ENCODE measurements around the gene SRSF6.
"Not testable (repeated sequence)": the region's sequence is repeated elsewhere in the genome, so short reads cannot be mapped to it uniquely, and the experiment has no call there.

SRSF6 gene

GRCh38 chr20:43457640-43458421, at the start of gene SRSF6:
TSS of gene SRSF6 (plus strand) at chr20:43457896. CDS start at chr20:43458034, 138 bp downstream.
- peak; percentile 91 for DNase-seq (ENCODE audit: low read depth)

- DNase-seq (ENCODE audit: low read depth) = peak; percentile 24
These were observed 48.7 kb upstream of the SRSF6 start for GRCh38 chr20:43408848-43409576.

GRCh38 chr20:43409577-43409913, 48.2 kb upstream of the SRSF6 start:
- no peak for DNase-seq (ENCODE audit: low read depth)

DNA sequence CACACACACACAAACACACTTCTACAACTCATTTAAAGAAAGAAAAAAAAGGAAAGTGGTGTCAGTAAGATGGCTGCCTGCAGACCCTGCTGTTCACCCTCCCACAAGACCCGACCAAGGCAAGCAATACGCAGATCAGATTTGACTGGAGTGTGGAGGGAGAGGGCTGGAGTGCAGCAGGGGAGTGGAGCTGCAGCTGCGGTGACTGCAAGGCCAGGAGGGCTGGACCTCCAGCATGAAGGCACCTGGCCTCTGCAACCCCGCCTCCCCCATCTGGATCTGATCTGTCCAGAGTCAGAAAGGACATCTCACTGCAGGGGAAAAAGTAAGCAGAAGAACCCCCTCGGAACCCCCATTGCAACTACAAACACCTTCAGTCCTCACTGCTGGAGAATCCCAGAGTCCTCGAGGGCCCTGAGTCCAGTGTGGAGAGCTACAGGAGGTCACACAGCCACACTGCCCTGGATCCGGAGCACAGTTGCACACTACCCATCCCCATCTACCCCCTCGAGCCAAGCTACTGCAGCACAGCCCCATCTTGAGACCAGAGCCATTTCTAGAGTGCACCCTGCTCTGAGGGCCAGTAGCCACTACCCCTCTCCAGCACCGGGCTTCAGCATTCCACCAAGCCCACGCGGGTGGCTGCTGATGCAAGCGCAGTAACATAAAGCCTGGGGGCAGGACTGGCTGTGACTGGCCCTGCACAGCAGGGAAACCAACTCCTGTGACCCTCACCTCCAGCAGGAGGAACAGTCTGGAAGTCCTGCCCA, 41.9 kb upstream of the SRSF6 start:
- no peak for DNase-seq (ENCODE audit: low read depth)

DNA sequence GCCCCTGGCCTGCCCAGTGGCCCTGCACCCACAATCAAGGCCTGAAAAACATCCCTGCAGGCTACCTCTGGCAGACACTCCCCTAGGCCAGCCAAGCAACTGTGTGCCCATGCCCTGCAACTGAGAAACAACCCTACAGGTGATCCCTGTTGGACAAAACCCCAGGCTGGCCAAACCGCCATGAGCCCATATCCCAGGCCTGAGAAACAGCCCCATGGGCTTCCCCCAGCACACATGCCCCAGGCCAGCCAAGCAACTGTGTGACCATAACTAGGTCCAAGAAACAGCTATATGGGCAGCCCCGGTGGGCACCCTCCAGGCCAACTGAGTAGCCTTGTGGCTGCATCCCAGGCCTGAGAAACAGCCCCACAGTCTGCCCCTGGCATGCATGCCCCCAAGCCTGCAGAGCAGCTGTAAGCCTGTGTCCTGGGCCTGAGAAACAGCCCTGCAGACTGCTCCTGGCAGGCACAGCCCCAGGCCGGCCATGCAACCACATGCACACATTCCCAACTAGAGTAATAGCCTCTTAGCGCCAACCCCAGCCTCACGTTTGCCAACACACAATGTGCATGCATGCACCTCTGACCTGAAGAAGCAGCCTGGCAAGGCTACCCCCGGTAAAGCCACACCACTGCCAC, 41.0 kb upstream of the SRSF6 start:
- no peak for DNase-seq (ENCODE audit: low read depth)

GRCh38 chr20:43420192-43420591, 37.5 kb upstream of the SRSF6 start:
- no peak for DNase-seq (ENCODE audit: low read depth)

DNA sequence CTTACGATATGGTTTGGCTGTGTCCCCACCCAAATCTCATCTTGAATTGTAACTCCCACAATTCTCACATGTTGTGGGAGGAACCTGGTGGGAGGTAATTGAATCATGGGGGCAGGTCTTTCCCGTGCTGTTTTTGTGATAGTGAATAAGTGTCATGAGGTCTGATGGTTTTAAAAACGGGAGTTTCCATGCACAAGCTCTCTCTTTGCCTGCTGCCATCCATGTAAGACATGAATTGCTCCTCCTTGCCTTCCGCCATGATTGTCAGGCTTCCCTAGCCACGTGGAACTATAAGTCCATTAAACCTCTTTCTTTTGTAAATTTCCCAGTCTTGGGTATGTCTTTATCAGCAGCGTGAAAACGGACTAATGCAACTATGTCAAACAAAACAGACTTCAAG, 36.8 kb upstream of the SRSF6 start:
- not testable (repeated sequence) for DNase-seq (ENCODE audit: low read depth)

DNA sequence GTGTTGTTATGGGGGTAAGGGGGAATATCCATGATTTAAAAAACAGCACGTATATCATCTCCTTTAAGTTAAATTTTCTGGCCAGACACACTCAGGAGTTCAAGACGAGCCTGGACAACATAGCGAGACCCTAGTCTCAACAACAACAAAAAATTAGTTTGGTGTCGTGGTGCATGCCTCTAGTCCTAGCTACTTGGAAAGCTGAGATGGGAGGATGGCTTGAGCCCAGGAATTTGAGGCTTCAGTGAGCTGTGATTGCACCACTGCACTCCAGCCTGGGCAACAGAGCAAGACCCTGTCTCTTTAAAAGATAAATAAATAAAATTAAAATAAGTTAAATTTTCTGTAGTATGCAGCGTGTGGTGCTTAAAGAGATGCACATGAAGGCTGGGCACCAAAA, 31.5 kb upstream of the SRSF6 start:
- DNase-seq (ENCODE audit: low read depth) = no peak

DNA sequence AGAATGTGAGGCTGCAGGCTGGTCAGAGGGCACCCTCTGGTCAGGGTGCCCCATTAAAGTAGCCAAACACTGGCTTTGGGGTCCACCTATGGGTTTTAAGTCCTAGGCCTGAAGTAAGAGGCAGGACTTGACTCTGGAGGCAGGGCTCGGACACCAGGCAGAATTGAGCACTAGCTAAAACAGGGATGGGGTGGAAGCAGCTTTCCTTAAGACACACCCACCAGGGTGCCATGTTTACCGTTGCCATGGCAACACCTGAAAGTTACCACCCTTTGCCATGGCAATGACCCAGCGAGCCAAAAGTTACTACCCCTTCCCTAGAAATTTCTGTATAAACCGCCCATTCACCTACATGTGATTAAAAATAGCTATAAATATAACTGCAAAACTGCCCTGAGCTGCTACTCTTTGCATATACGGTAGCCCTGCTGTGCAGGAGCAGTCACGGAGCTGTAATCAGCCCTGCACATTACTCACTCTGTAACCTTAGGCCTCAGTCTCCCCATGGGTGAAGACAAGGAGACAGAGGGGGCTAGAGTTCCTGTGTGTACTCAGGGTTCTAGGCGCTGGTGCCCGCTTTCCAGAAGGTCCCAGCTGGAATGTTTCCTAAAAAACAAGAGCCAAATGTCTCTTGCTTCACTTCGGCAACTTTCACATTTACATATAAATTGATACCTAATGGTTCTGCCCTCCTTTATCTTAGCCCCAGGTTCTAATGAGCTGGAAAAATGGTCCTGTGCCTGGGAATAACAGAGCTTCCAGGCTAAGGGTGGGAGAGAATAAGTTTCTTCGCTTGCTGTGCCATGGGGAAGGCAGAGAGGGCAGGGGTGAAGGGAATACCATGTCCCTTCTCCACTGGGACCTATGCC, 27.2 kb upstream of the SRSF6 start:
- no peak for DNase-seq (ENCODE audit: low read depth)

DNA sequence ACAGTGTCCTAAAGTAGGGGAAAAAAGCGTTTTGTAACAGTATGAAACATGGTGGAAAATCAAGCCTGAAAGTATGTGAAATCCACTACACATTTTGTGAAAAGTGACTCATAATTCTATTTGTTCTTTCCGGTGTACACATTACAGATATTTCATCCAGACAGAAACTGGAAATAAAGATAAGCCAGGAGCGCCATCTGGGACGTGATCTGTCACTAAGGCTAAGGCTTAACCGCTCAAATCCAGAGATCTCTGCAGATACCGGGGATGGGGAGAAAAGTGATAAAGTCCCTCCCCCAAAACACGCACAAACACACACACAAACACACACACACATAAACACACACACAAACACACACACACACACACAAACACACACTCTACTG, 26.6 kb upstream of the SRSF6 start:
- DNase-seq (ENCODE audit: low read depth) = no peak

GRCh38 chr20:43432498-43432897, 25.2 kb upstream of the SRSF6 start:
- no peak for DNase-seq (ENCODE audit: low read depth)

- DNase-seq (ENCODE audit: low read depth) = no peak
These were observed 24.3 kb upstream of the SRSF6 start for GRCh38 chr20:43433250-43433854.

DNA sequence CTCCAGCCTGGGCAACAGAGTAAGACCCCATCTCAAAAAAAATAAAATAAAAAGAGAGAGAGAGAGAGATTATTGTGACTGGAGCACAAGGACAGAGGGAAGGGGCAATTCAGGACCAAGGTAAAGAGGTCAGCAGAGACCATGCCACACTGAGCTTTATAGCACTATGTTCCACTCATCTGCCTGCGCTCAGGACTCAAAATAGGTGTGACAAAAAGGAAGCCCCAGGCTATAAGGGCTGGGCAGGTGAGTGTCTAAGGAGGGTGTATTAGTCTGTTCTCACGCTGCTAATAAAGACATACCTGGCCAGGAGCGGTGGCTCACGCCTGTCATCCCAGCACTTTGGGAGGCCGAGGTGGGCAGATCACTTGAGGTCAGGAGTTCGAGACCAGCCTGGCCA, 23.1 kb upstream of the SRSF6 start:
- no peak for DNase-seq (ENCODE audit: low read depth)

DNA sequence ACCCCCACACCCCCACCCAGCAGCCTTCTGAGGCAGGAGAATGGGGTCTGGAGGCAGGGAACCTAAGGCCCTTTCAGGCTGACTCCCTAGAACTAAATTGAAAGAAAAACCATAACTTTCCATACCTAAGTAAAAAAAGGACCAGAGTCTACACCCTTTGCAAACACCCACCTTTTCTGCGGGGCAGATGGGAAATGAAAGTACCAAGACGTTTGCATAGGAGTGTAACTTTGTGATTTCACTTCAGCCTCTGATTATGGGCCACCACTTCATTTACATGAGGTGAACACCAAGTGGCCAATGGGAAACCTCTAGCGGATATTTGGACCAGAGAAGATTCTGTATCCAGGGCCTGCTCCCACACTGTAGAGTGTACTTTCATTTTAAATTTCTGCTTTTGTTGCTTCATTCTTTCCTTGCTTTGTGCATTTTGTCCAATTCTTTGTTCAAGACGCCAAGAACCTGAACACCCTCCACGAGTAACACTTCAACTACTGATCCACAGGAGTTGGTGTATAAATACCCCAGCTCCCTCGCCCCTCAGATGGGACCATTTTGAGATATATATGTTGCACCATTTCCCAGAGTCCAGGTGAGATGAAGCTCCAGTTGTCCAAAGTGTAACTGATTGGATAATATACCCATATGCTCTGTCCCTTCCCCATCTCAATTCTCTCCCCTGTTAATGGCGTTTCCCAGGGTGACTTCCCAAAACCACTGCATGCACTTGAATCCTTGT, 18.9 kb upstream of the SRSF6 start:
- DNase-seq (ENCODE audit: low read depth) = no peak

GRCh38 chr20:43440531-43440930, 17.2 kb upstream of the SRSF6 start:
- no peak for DNase-seq (ENCODE audit: low read depth)

DNA sequence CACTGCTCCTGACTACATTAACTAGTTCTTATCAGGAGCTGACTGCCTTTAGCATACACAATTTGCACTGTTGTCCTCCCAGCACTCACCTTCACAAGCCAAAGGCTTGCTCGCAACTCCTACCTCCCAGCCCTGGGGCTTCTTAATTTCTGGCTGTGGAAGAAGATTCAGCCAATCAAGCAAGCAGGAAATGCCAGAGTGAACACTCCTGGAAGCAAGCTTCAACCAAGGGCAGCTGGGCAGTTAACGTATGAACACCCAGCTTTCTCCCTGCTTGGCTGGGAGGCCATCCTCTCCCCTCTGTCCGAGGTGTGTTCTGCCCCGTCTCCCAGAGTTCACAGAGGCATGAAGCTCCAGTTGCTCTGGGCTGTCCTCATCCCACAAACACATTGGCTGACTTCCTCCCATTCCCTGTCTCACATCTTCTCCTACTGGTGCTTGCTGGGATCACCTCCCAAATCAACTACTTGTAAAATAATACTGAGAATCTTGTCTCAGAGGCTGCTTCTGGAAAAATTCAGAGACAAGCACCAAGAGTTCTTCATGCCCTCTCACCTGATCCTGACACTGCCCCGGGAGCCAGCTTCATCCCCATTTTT, 15.3 kb upstream of the SRSF6 start:
- DNase-seq (ENCODE audit: low read depth) = no peak

- DNase-seq (ENCODE audit: low read depth) = no peak
These were observed 13.6 kb upstream of the SRSF6 start for GRCh38 chr20:43444107-43444506.

DNA sequence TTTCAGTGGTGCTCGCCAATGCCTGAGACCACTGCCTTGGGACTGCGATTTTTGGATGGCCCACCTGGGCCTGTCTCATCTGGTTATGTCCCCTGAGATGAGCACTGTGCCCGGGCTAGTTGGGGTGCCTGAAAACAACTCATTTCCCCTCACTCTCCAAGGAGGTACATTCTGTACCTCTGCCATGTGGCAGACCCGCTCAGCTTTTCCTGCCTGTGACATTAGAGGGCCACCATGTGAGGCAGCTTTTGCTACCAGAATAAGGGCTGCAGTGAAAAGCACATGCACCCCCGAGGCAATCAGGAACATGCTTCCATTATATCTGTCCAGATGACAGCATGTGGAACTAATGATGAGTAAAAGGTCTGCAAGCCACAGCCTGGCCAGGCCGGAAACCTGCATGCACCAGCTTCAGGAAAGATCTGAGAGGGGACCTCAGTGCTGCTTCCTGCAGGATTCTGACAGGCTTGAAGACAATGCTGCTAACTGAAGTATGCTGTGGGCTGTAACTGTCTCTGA, 11.3 kb upstream of the SRSF6 start:
- no peak for DNase-seq (ENCODE audit: low read depth)

DNA sequence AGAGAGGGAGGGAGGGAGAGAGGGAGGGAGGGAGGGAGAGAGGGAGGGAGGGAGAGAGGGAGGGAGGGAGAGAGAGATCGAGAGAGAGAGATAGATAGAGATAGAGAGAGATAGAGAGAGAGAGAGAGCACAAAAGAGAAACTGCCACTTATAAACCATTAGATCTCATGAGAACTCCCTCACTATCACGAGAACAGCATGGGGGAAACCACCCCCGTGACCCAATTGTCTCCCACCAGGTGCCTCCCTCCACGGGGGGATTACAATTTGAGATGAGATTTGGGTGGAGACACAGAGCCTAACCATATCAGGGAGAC, 9.3 kb upstream of the SRSF6 start:
- DNase-seq (ENCODE audit: low read depth) = not testable (repeated sequence)
